ENCODE data around the gene ADAMTS7. TPM values are rescaled to one million over a fixed set of nuclear protein-coding genes. Genes with fewer than 3 reads are reported as not detected.
"Not testable (repeated sequence)": the region's sequence is repeated elsewhere in the genome, so short reads cannot be mapped to it uniquely, and the experiment has no call there.

ADAMTS7 gene
- total and polyA plus RNA-seq, 2 of the 8 experiments (the other 6 are each of a cell fraction or from before 2014, with no cell fraction given) = 27.9 to 45.2 TPM

GRCh38 chr15:78774451-78774990 is 36.7 kb downstream of the ADAMTS7 start:
- H2BK5ac ChIP-seq (ENCODE audit: low read depth, low read length); H4K5ac ChIP-seq (ENCODE audit: insufficient read length, low read depth, low read length); FAIRE-seq; H2BK20ac ChIP-seq (ENCODE audit: low read length); H3K79me2 ChIP-seq (ENCODE audit: control insufficient read depth in 1 of 2, insufficient read depth in 2 of 2, low read length in 2 of 2); H3K23me2 ChIP-seq (ENCODE audit: low read depth, low read length); H3K9ac ChIP-seq (replicated peaks in 1 of 4; ENCODE audit: extremely low read depth in 1 of 4, low read depth in 3 of 4, low read length in 3 of 4); H2BK12ac ChIP-seq (ENCODE audit: low read depth, low read length); H3K36me3 ChIP-seq (ENCODE audit: control insufficient read depth in 2 of 4, insufficient read depth in 4 of 4, low read length in 3 of 4); POLR2A ChIA-PET (ENCODE audit: partially characterized antibody); H3K56ac ChIP-seq (replicated peaks; ENCODE audit: insufficient read length, low read depth, low read length); H3K18ac ChIP-seq (ENCODE audit: extremely low read depth, low read length); H3K14ac ChIP-seq (ENCODE audit: insufficient read length); H3K27me3 ChIP-seq (replicated peaks in 1 of 4; ENCODE audit: control insufficient read depth in 3 of 4, extremely low read depth in 1 of 4, insufficient read depth in 3 of 4, low read length in 3 of 4); H4K8ac ChIP-seq (ENCODE audit: extremely low read depth, insufficient read depth, low read length); H2BK120ac ChIP-seq (replicated peaks; ENCODE audit: low read depth, low read length); H2AK5ac ChIP-seq (ENCODE audit: low read depth, low read length); H3K79me1 ChIP-seq (ENCODE audit: low read depth, low read length); H3K27ac ChIP-seq (ENCODE audit: low read depth, low read length); H2BK15ac ChIP-seq (ENCODE audit: low read length); DNase-seq (ENCODE audit: low read depth in 1 of 2, low spot score in 2 of 2); H3K4me1 ChIP-seq (replicated peaks in 1 of 4; ENCODE audit: control insufficient read depth in 3 of 4, insufficient read depth in 4 of 4, low read length in 3 of 4); H3K4me2 ChIP-seq (ENCODE audit: insufficient read depth in 1 of 2, low read depth in 2 of 2, low read length in 2 of 2); H4K91ac ChIP-seq (replicated peaks; ENCODE audit: insufficient read length, low read length); H3K4ac ChIP-seq (replicated peaks; ENCODE audit: insufficient read length, low read depth, low read length); H3K23ac ChIP-seq (ENCODE audit: insufficient read length); H3K9me3 ChIP-seq (ENCODE audit: insufficient read depth in 2 of 2, low read depth in 1 of 2, low read length in 1 of 2); H4K20me1 ChIP-seq (replicated peaks in 1 of 2; ENCODE audit: control insufficient read depth in 1 of 2, insufficient read depth in 2 of 2, low read length in 2 of 2); H3K4me3 ChIP-seq (ENCODE audit: extremely low read depth in 1 of 4, insufficient read depth in 2 of 4, low read depth in 3 of 4, low read length in 4 of 4); H2AFZ ChIP-seq (ENCODE audit: low read length): not testable (repeated sequence)
- CTCF ChIA-PET (ENCODE audit: partially characterized antibody) = interaction anchor here (1.0 kb wide), 1 partner anchor 34 kb away, joined by 3 read pairs; no protein-coding TSS in a partner anchor
- WGBS, 2 experiments (ENCODE audit: extremely low coverage in 1 of 2, insufficient coverage in 1 of 2, insufficient read length in 1 of 2, insufficient replicate concordance in 2 of 2, low coverage in 1 of 2, low lambda C conversion rate in 2 of 2, missing lambda C conversion rate in 1 of 2) = 87% methylated on average over 14 of the region's 15 CpGs; no CpG with 5 or more reads in 1 of the 2 experiments

Measured in H1 (cell line).